Caco-2 (cell line): ENCODE measurements around the gene HDAC4. TPM values are rescaled to one million over a fixed set of nuclear protein-coding genes. Genes with fewer than 3 reads are reported as not detected.

Source experiments
- BruUV-seq: library from RNA; stranded (reverse); fragments of 400-500 nt; replicated peaks from 2 replicates; lab custom pipeline; 2021; lab: Mats Ljungman, UMichigan
- CTCF ChIA-PET: fragments of 300-600 bp; sonication (Branson Sonifier 250); formaldehyde crosslinking; loops from one replicate; lab custom pipeline; 2022; ENCODE audit warnings: antibody characterized with exemption; lab: Charles Lee
- POLR2A ChIA-PET: fragments of 300-600 bp; sonication (Branson Sonifier 250); formaldehyde crosslinking; loops from one replicate; lab custom pipeline; 2022; ENCODE audit warnings: antibody characterized with exemption; lab: Charles Lee
- DNase-seq, 2 experiments: peaks; one replicate each; pipeline versions ENCODE4 v3.0.0 to v3.0.0-alpha.2; 2020 to 2022
- H3K27me3 ChIP-seq: replicated peaks from 2 replicates; pipeline ENCODE4 v1.6.0; 2011; ENCODE audit warnings: low read length; ENCODE audit not compliant: control insufficient read depth, insufficient read depth
- H3K36me3 ChIP-seq: 2 replicates; pipeline ENCODE4 v1.5.1; 2011; ENCODE audit warnings: low read length; ENCODE audit not compliant: control insufficient read depth, insufficient read depth
- H3K4me1 ChIP-seq: fragments of 250-450 bp; sonication (Bioruptor Pico); 2 replicates; pipeline ENCODE4 v1.5.1; 2020; ENCODE audit warnings: mild to moderate bottlenecking
- H3K4me3 ChIP-seq: 2 replicates; pipeline ENCODE4 v1.5.1; 2011; ENCODE audit warnings: low read depth, mild to moderate bottlenecking, control low read depth, low read length
- H3K9me3 ChIP-seq: fragments of 250-450 bp; sonication (Bioruptor Pico); 2 replicates; pipeline ENCODE4 v1.5.1; 2020; ENCODE audit warnings: mild to moderate bottlenecking, moderate library complexity
- H3K27ac Mint-ChIP-seq: one replicate; pipeline ENCODE4 v1.8.0; 2022; ENCODE audit warnings: mixed read lengths; ENCODE audit not compliant: unreplicated experiment
- H3K27me3 Mint-ChIP-seq: one replicate; pipeline ENCODE4 v1.8.0; 2022; ENCODE audit warnings: mixed read lengths; ENCODE audit not compliant: insufficient read depth, unreplicated experiment
- H3K36me3 Mint-ChIP-seq: one replicate; pipeline ENCODE4 v1.8.0; 2022; ENCODE audit warnings: mild to moderate bottlenecking, mixed read lengths; ENCODE audit not compliant: insufficient read depth, unreplicated experiment
- H3K4me1 Mint-ChIP-seq: one replicate; pipeline ENCODE4 v1.8.0; 2022; ENCODE audit warnings: low read depth, mixed read lengths; ENCODE audit not compliant: unreplicated experiment
- H3K4me3 Mint-ChIP-seq: one replicate; pipeline ENCODE4 v1.8.0; 2022; ENCODE audit warnings: mild to moderate bottlenecking, moderate library complexity, mixed read lengths; ENCODE audit not compliant: unreplicated experiment
- H3K9me3 Mint-ChIP-seq: one replicate; pipeline ENCODE4 v1.8.0; 2022; ENCODE audit warnings: mixed read lengths; ENCODE audit not compliant: unreplicated experiment
- CTCF ChIP-seq, 2 experiments: fragments of 200-600 bp in 1 of 2; IDR thresholded peaks; 1 replicate in 1 of 2; 2 replicates in 1 of 2; pipeline versions ENCODE4 v1.5.1 to v1.8.0; 2011 to 2022; ENCODE audit warnings: antibody characterized with exemption in 1 of 2, control low read depth in 1 of 2, inconsistent platforms in 1 of 2, low read depth in 1 of 2, low read length in 1 of 2, mild to moderate bottlenecking in 1 of 2, moderate library complexity in 1 of 2; ENCODE audit not compliant: insufficient read depth in 1 of 2, severe bottlenecking in 1 of 2, unreplicated experiment in 1 of 2
- intact Hi-C: fragments of 100-400 bp; cut with micrococcal nuclease; formaldehyde crosslinking; loops from one replicate; pipeline ENCODE4 v1.10.0; 2022; ENCODE audit not compliant: unreplicated experiment
- total RNA-seq: library from RNA; stranded (reverse); gene quantifications from 2 replicates; pipeline ENCODE4 v1.2.3, GENCODE V29; 2022

HDAC4 gene
- total RNA-seq, 1 experiment from 2014 or later: 15.5 TPM

GRCh38 chr2:239249776-239250175, 151.0 kb downstream of the HDAC4 start:
- Histone ChIP-seq H3K9me3 (no peaks in the 10 kb centered on the region), H3K27me3 (no peaks in the 10 kb centered on the region), H3K36me3 (no peaks in the 10 kb centered on the region), H3K4me3 (no peak overlapping the region), H3K4me1 (no peaks in the 10 kb centered on the region)
- ChIA-PET POLR2A (no interaction called here), CTCF (no interaction called here)
- no peak for DNase-seq
- intact Hi-C loops: no loop called here
- no TSS peak for BruUV-seq
- no peak for TF ChIP-seq CTCF (IDR thresholded peaks at IDR 0.05; ENCODE audit: insufficient read depth in 1 of 2, low read depth in 1 of 2, low read length in 1 of 2, severe bottlenecking in 1 of 2, unreplicated experiment in 1 of 2)
- Mint-ChIP-seq H3K9me3 (no peaks in the 10 kb centered on the region), H3K27me3 (no peaks in the 10 kb centered on the region), H3K27ac (no peak overlapping the region), H3K4me1 (no peaks in the 10 kb centered on the region), H3K4me3 (no peak overlapping the region), H3K36me3 (peaks cover 5% of the 10 kb centered on the region)

- Histone ChIP-seq H3K4me3 (no peak overlapping the region), H3K4me1 (no peaks in the 10 kb centered on the region), H3K36me3 (no peaks in the 10 kb centered on the region), H3K27me3 (no peaks in the 10 kb centered on the region), H3K9me3 (no peaks in the 10 kb centered on the region)
- ChIA-PET POLR2A (no interaction called here), CTCF (no interaction called here)
- BruUV-seq: no TSS peak
- intact Hi-C loops: no loop called here
- Mint-ChIP-seq H3K9me3 (no peaks in the 10 kb centered on the region), H3K36me3 (peaks cover 5% of the 10 kb centered on the region), H3K27me3 (no peaks in the 10 kb centered on the region), H3K27ac (no peak overlapping the region), H3K4me1 (no peaks in the 10 kb centered on the region), H3K4me3 (no peak overlapping the region)
- no peak for TF ChIP-seq CTCF (IDR thresholded peaks at IDR 0.05; ENCODE audit: insufficient read depth in 1 of 2, low read depth in 1 of 2, low read length in 1 of 2, severe bottlenecking in 1 of 2, unreplicated experiment in 1 of 2)
- no peak for DNase-seq
Measured at GRCh38 chr2:239249048-239249447, 151.8 kb downstream of the HDAC4 start.

- no TSS peak for BruUV-seq
- Histone ChIP-seq H3K4me3 (no peak overlapping the region), H3K36me3 (no peaks in the 10 kb centered on the region), H3K4me1 (no peaks in the 10 kb centered on the region), H3K9me3 (no peaks in the 10 kb centered on the region), H3K27me3 (no peaks in the 10 kb centered on the region)
- POLR2A ChIA-PET: no interaction called here
- H3K27me3 Mint-ChIP-seq: no peaks in the 10 kb centered on the region
- H3K4me3 Mint-ChIP-seq: no peak overlapping the region
- H3K4me1 Mint-ChIP-seq: no peaks in the 10 kb centered on the region
- no peak for DNase-seq
- no peak for TF ChIP-seq CTCF (IDR thresholded peaks at IDR 0.05; ENCODE audit: insufficient read depth in 1 of 2, low read depth in 1 of 2, low read length in 1 of 2, severe bottlenecking in 1 of 2, unreplicated experiment in 1 of 2)
- CTCF ChIA-PET: no interaction called here
- H3K27ac Mint-ChIP-seq: no peak overlapping the region
- intact Hi-C loops: no loop called here
- H3K36me3 Mint-ChIP-seq: no peaks in the 10 kb centered on the region
- H3K9me3 Mint-ChIP-seq: no peaks in the 10 kb centered on the region
Measured at GRCh38 chr2:239247401-239248245, 153.2 kb downstream of the HDAC4 start.
